GM12878 (cell line): ENCODE measurements around the gene RPS10. TPM values are rescaled to one million over a fixed set of nuclear protein-coding genes. Genes with fewer than 3 reads are reported as not detected.
A peak's percentile ranks its signal among the peaks of the same experiment; 100 is the strongest.

Experiments used
- CUX1 ChIP-seq: IDR thresholded peaks from 2 replicates; pipeline ENCODE4 v1.6.1; 2012; ENCODE audit warnings: improper control_type of control experiment, low read depth, low read length; ENCODE audit not compliant: insufficient replicate concordance
- HDAC6 ChIP-seq: fragments of 200-600 bp; sonication (generic); IDR thresholded peaks from one replicate; pipeline ENCODE4 v1.8.0; 2017; ENCODE audit warnings: antibody characterized with exemption; ENCODE audit not compliant: unreplicated experiment
- HDGF ChIP-seq: fragments of 450-650 bp; IDR thresholded peaks from 2 replicates; pipeline ENCODE4 v1.6.1; 2016; ENCODE audit warnings: antibody characterized with exemption
- JUND ChIP-seq: IDR thresholded peaks from 2 replicates; pipeline ENCODE4 v1.6.1; 2012; ENCODE audit warnings: low read depth, mild to moderate bottlenecking, low read length, improper control_type of control experiment, moderate library complexity
- MAX ChIP-seq: IDR thresholded peaks from 2 replicates; pipeline ENCODE4 v1.6.1; 2012; ENCODE audit warnings: low read depth, low read length, improper control_type of control experiment
- MEF2B ChIP-seq: fragments of 450-650 bp; IDR thresholded peaks from 2 replicates; pipeline ENCODE4 v1.6.1; 2018; ENCODE audit warnings: mild to moderate bottlenecking, moderate library complexity; ENCODE audit not compliant: partially characterized antibody, poor library complexity, severe bottlenecking
- POLR2AphosphoS2 ChIP-seq: IDR thresholded peaks from 2 replicates; pipeline ENCODE4 v1.6.1; 2011; ENCODE audit warnings: low read depth, mild to moderate bottlenecking, low read length, improper control_type of control experiment, moderate library complexity
- SKIL ChIP-seq: fragments of 450-650 bp; IDR thresholded peaks from 2 replicates; pipeline ENCODE4 v1.6.1; 2017; ENCODE audit warnings: mild to moderate bottlenecking, low read depth, inconsistent platforms; ENCODE audit not compliant: poor library complexity, severe bottlenecking
- SMAD5 ChIP-seq: IDR thresholded peaks from 2 replicates; pipeline ENCODE4 v1.6.1; 2016; ENCODE audit warnings: antibody characterized with exemption, low read depth
- SUPT20H ChIP-seq: IDR thresholded peaks from 2 replicates; pipeline ENCODE4 v1.6.1; 2011; ENCODE audit warnings: low read depth, mild to moderate bottlenecking, low read length, moderate library complexity, borderline replicate concordance; ENCODE audit not compliant: control insufficient read depth
- WRNIP1 ChIP-seq: IDR thresholded peaks from 2 replicates; pipeline ENCODE4 v1.6.1; 2011; ENCODE audit warnings: low read depth, low read length, improper control_type of control experiment, borderline replicate concordance
- YBX1 ChIP-seq: fragments of 450-650 bp; IDR thresholded peaks from 2 replicates; pipeline ENCODE4 v1.6.1; 2016; ENCODE audit warnings: antibody characterized with exemption
- ZBTB33 ChIP-seq: fragments of 450-650 bp; IDR thresholded peaks from 2 replicates; pipeline ENCODE4 v1.6.1; 2017; ENCODE audit warnings: mild to moderate bottlenecking
- ZNF384 ChIP-seq: IDR thresholded peaks from 2 replicates; pipeline ENCODE4 v1.6.1; 2012; ENCODE audit warnings: low read depth, mild to moderate bottlenecking, low read length, improper control_type of control experiment, borderline replicate concordance
- ZNF687 ChIP-seq: fragments of 450-650 bp; IDR thresholded peaks from 2 replicates; pipeline ENCODE4 v1.6.1; 2017; ENCODE audit warnings: mild to moderate bottlenecking, moderate library complexity
- polyA plus RNA-seq, 11 experiments: library from polyadenylated mRNA; depleted of rRNA in 4 of 11; unstranded in 6 of 11; stranded (reverse) in 5 of 11; fragments of >200 nt; fragmentation: Nextera tagmentation in 4 of 11; fragmentation: Illumina TruSeq in 1 of 11; extraction: Ambion mirVana in 4 of 11; extraction: Trizol in 1 of 11; gene quantifications; 1 replicate in 1 of 11; 2 replicates in 10 of 11; pipeline versions ENCODE4 v1.2.1 to v1.2.3, GENCODE V29; 2011 to 2016; ENCODE audit warnings: inconsistent platforms in 2 of 11, missing spikeins in 2 of 11, low read depth in 1 of 11
- total RNA-seq, 4 experiments: library from RNA; depleted of rRNA in 3 of 4; stranded (reverse); fragments of >200 nt in 3 of 4; fragmentation: Illumina TruSeq in 1 of 4; extraction: Trizol in 1 of 4; gene quantifications; 2 replicates each; pipeline versions ENCODE4 v1.2.1 to v1.2.3, GENCODE V29; 2013 to 2021

Gene RPS10
- total and polyA plus RNA-seq, 10 of the 15 experiments (the other 5 are each of a cell fraction or from before 2014, with no cell fraction given), result 1,546 to 3,970 (median 2,813) TPM

GRCh38 chr6:34392497-34393190 lies 33.2 kb downstream of the RPS10 start, which contains the start of gene NUDT3 (continued):
- TF ChIP-seq MEF2B, result no peak
- no peak; the same call in 1 of the 2 replicates for TF ChIP-seq POLR2AphosphoS2
- TF ChIP-seq YBX1, result no peak
- no peak for TF ChIP-seq SMAD5
- no peak for TF ChIP-seq HDAC6
- no peak for TF ChIP-seq SKIL
- TF ChIP-seq ZNF687, result peak; percentile 85
- no peak for TF ChIP-seq CUX1
- TF ChIP-seq MAX, result 0 out of 2 replicates have a peak, but pooled peaks have one; percentile 23
- no peak for TF ChIP-seq WRNIP1
- no peak for TF ChIP-seq JUND
- no peak for TF ChIP-seq ZNF384
- no peak for TF ChIP-seq ZBTB33
- peak; percentile 87 for TF ChIP-seq HDGF
- no peak for TF ChIP-seq SUPT20H
